Neural cell (in vitro differentiated cells): Measurements from ENCODE around the gene KCNAB1. TPM values are rescaled to one million over a fixed set of nuclear protein-coding genes. Genes with fewer than 3 reads are reported as not detected.

Experiments used
- H2AFZ ChIP-seq: fragments of 200-600, 300-800 bp; sonication (generic), shearing (Covaris generic); 2 replicates; pipeline ENCODE4 v1.6.0; 2014; ENCODE audit warnings: low read depth, mild to moderate bottlenecking, antibody characterized with exemption, low read length, moderate library complexity
- H3F3A ChIP-seq: fragments of 200-600 bp; shearing (Covaris generic); 2 replicates; pipeline ENCODE4 v1.6.1; 2016; ENCODE audit warnings: mild to moderate bottlenecking, moderate library complexity, mixed read lengths, antibody characterized with exemption, low read length; ENCODE audit not compliant: insufficient read depth, poor library complexity, severe bottlenecking
- H3K27ac ChIP-seq: fragments of 200-600, 300-800 bp; sonication (generic), shearing (Covaris generic); 2 replicates; pipeline ENCODE4 v1.5.1; 2014; ENCODE audit warnings: mild to moderate bottlenecking, low read length, moderate library complexity
- H3K27me3 ChIP-seq: fragments of 300-800, 200-600 bp; sonication (generic), shearing (Covaris generic); 2 replicates; pipeline ENCODE4 v1.6.0; 2014; ENCODE audit warnings: mild to moderate bottlenecking, low read depth, low read length, moderate library complexity; ENCODE audit not compliant: insufficient read depth
- H3K36me3 ChIP-seq: fragments of 300-800, 200-600 bp; sonication (generic), shearing (Covaris generic); 2 replicates; pipeline ENCODE4 v1.5.1; 2014; ENCODE audit warnings: mild to moderate bottlenecking, antibody characterized with exemption, low read length, moderate library complexity; ENCODE audit not compliant: insufficient read depth
- H3K4me2 ChIP-seq: fragments of 300-800, 200-600 bp; sonication (generic), shearing (Covaris generic); 2 replicates; pipeline ENCODE4 v1.6.0; 2014; ENCODE audit warnings: mild to moderate bottlenecking, low read length
- H3K4me3 ChIP-seq: fragments of 300-800, 200-600 bp; sonication (generic), shearing (Covaris generic); 2 replicates; pipeline ENCODE4 v1.5.1; 2014; ENCODE audit warnings: mild to moderate bottlenecking, low read length, moderate library complexity
- H3K79me2 ChIP-seq: fragments of 200-600 bp; shearing (Covaris generic); replicated peaks from 2 replicates; pipeline ENCODE4 v1.6.0; 2014; ENCODE audit warnings: mild to moderate bottlenecking, low read length, moderate library complexity; ENCODE audit not compliant: insufficient read depth
- H3K9ac ChIP-seq: fragments of 300-800, 200-600 bp; sonication (generic), shearing (Covaris generic); 2 replicates; pipeline ENCODE4 v1.6.1; 2016; ENCODE audit warnings: mild to moderate bottlenecking, low read length, mixed read lengths
- H3K9me2 ChIP-seq: fragments of 200-600 bp; shearing (Covaris generic); 2 replicates; pipeline ENCODE4 v1.6.1; 2016; ENCODE audit warnings: mild to moderate bottlenecking, low read length, mixed read lengths; ENCODE audit not compliant: insufficient read depth
- H3K9me3 ChIP-seq: fragments of 200-600, 300-800 bp; sonication (generic), shearing (Covaris generic); 2 replicates; pipeline ENCODE4 v1.6.1; 2016; ENCODE audit warnings: mild to moderate bottlenecking, mixed run types, low read length, moderate library complexity, mixed read lengths
- H4K20me1 ChIP-seq: fragments of 200-600 bp; shearing (Covaris generic); 2 replicates; pipeline ENCODE4 v1.6.1; 2016; ENCODE audit warnings: mild to moderate bottlenecking, mixed run types; ENCODE audit not compliant: insufficient read depth
- CTCF ChIP-seq: fragments of 450-650 bp; IDR thresholded peaks from 2 replicates; pipeline ENCODE4 v1.5.1; 2014; ENCODE audit warnings: antibody characterized with exemption, mild to moderate bottlenecking, moderate library complexity; ENCODE audit not compliant: poor library complexity, severe bottlenecking
- EP300 ChIP-seq: fragments of 450-650 bp; conservative IDR thresholded peaks from 2 replicates; pipeline ENCODE4 v1.6.1; 2014; ENCODE audit warnings: antibody characterized with exemption, mild to moderate bottlenecking, moderate library complexity; ENCODE audit not compliant: poor library complexity, severe bottlenecking
- EZH2 ChIP-seq: fragments of 200-600, 300-800 bp; shearing (Covaris generic), sonication (generic); IDR thresholded peaks from 2 replicates; pipeline ENCODE4 v1.6.1; 2014; ENCODE audit warnings: antibody characterized with exemption, low read length, borderline replicate concordance, mild to moderate bottlenecking; ENCODE audit not compliant: insufficient read depth, poor library complexity, severe bottlenecking
- MXI1 ChIP-seq: fragments of 450-650 bp; conservative IDR thresholded peaks from 2 replicates; pipeline ENCODE4 v1.6.1; 2014; ENCODE audit warnings: antibody characterized with exemption, mild to moderate bottlenecking; ENCODE audit not compliant: poor library complexity, severe bottlenecking
- POLR2AphosphoS5 ChIP-seq: IDR thresholded peaks from 2 replicates; pipeline ENCODE4 v1.6.1; 2012
- RAD21 ChIP-seq: fragments of 450-650 bp; conservative IDR thresholded peaks from 2 replicates; pipeline ENCODE4 v1.6.1; 2014; ENCODE audit warnings: antibody characterized with exemption, mild to moderate bottlenecking, moderate library complexity
- REST ChIP-seq: IDR thresholded peaks from 2 replicates; pipeline ENCODE4 v1.6.1; 2012; ENCODE audit warnings: borderline replicate concordance
- SMC3 ChIP-seq: fragments of 450-650 bp; conservative IDR thresholded peaks from 2 replicates; pipeline ENCODE4 v1.6.1; 2014; ENCODE audit warnings: antibody characterized with exemption, mild to moderate bottlenecking, moderate library complexity; ENCODE audit not compliant: poor library complexity
- TAF1 ChIP-seq: IDR thresholded peaks from 2 replicates; pipeline ENCODE4 v1.6.1; 2012; ENCODE audit warnings: low read depth
- polyA plus RNA-seq: library from polyadenylated mRNA; depleted of rRNA; stranded (reverse); fragments of >200 nt; gene quantifications from 2 replicates; pipeline ENCODE4 v1.2.3, GENCODE V29; 2014

KCNAB1 gene
- polyA plus RNA-seq, 1 donor from 2014 or later: 14.9 TPM

GRCh38 chr3:156388497-156389448, 268.4 kb downstream of the KCNAB1 start:
- no peak overlapping the region for H3K27ac ChIP-seq
- TF ChIP-seq CTCF (no peak), TAF1 (no peak), EZH2 (no peak), MXI1 (no peak), SMC3 (no peak), EP300 (no peak), POLR2AphosphoS5 (no peak), REST (no peak), RAD21 (no peak)
- H3K9me3 ChIP-seq: no peaks in the 10 kb centered on the region
- no peaks in the 10 kb centered on the region for H3K36me3 ChIP-seq
- no peaks in the 10 kb centered on the region for H3K27me3 ChIP-seq
- peaks cover 4% of the 10 kb centered on the region for H3F3A ChIP-seq
- no peak overlapping the region for H2AFZ ChIP-seq
- H3K4me3 ChIP-seq: no peak overlapping the region
- no peak overlapping the region for H3K9ac ChIP-seq
- H4K20me1 ChIP-seq: no peaks in the 10 kb centered on the region
- H3K79me2 ChIP-seq: no peaks in the 10 kb centered on the region
- no peak overlapping the region for H3K4me2 ChIP-seq
- H3K9me2 ChIP-seq: no peaks in the 10 kb centered on the region

GRCh38 chr3:156389449-156389950, 269.1 kb downstream of the KCNAB1 start:
- H3K9me2 ChIP-seq: no peaks in the 10 kb centered on the region
- no peak overlapping the region for H2AFZ ChIP-seq
- no peak for TF ChIP-seq SMC3
- TF ChIP-seq TAF1: no peak
- no peak for TF ChIP-seq RAD21
- TF ChIP-seq MXI1: no peak
- TF ChIP-seq REST: no peak
- TF ChIP-seq EZH2: no peak
- no peak for TF ChIP-seq CTCF
- TF ChIP-seq POLR2AphosphoS5: no peak
- no peak for TF ChIP-seq EP300
- H3F3A ChIP-seq: no peaks in the 10 kb centered on the region
- no peaks in the 10 kb centered on the region for H3K27me3 ChIP-seq
- H3K27ac ChIP-seq: no peak overlapping the region
- H3K9ac ChIP-seq: no peak overlapping the region
- H3K4me2 ChIP-seq: no peak overlapping the region
- H3K4me3 ChIP-seq: no peak overlapping the region
- H3K79me2 ChIP-seq: no peaks in the 10 kb centered on the region
- no peaks in the 10 kb centered on the region for H3K9me3 ChIP-seq
- no peaks in the 10 kb centered on the region for H4K20me1 ChIP-seq
- no peaks in the 10 kb centered on the region for H3K36me3 ChIP-seq
